ENCODE data around the gene TBC1D8. TPM values are rescaled to one million over a fixed set of nuclear protein-coding genes. Genes with fewer than 3 reads are reported as not detected.

The TBC1D8 gene
- total RNA-seq, 1 donor from 2014 or later = 3.9 TPM

DNA sequence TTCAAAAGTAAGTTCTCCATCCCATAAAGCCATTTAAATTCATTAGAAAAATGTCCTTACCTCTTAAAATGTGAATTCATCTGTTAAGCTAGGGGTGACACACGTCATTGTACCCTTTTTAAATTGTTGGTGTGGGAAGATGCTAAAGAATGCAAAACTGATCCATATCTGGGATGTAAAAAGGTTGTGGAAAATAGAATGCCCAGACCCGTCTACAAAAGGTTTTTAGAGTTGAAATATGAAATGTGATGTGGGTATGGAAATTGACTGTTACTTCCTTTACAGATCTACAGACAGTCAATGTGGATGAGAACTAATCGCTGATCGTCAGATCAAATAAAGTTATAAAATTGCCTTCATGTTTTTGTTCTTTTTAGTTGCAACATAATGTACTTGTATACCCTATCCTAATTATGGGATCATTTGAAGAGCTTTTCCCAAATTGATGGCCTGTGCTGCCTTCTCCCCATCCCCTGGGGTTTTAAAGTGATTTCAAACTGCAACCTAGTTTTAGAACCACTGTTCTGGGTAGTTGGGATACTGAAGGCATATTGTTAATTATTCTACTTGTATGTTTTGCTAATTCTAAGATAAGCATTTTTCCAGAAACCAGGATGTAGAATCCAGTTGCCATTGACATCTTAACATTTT is 145.0 kb downstream of the TBC1D8 start:
- H3K27ac ChIP-seq = no peak overlapping the region
- peaks cover 4% of the 10 kb centered on the region for H3K27me3 Mint-ChIP-seq (ENCODE audit: insufficient read depth, low read depth)
- no peak for DNase-seq (ENCODE audit: low spot score)
- H3K4me3 ChIP-seq = no peak overlapping the region
- H3K4me3 Mint-ChIP-seq = no peak overlapping the region
- peaks cover 52% of the 10 kb centered on the region for H3K79me2 ChIP-seq (ENCODE audit: low read depth)
- TF ChIP-seq EZH2phosphoT487 (IDR thresholded peaks at IDR 0.05) = no peak
- no peak overlapping the region for H2AFZ ChIP-seq (replicated peaks)
- peaks cover 52% of the 10 kb centered on the region for H3K36me3 Mint-ChIP-seq
- peaks cover 38% of the 10 kb centered on the region for H3K36me3 ChIP-seq
- peaks cover 85% of the 10 kb centered on the region for H3F3A ChIP-seq (ENCODE audit: low read depth)
- peaks cover 11% of the 10 kb centered on the region for H3K4me1 ChIP-seq
- H3K4me1 Mint-ChIP-seq = peaks cover 28% of the 10 kb centered on the region
- no peak overlapping the region for H3K9ac ChIP-seq
- no peaks in the 10 kb centered on the region for H3K9me3 ChIP-seq (ENCODE audit: low read depth)
- peaks cover 6% of the 10 kb centered on the region for H3K9me3 Mint-ChIP-seq
- H3K27ac Mint-ChIP-seq = no peak overlapping the region
- H3K27me3 ChIP-seq = peaks cover 5% of the 10 kb centered on the region
- H3K4me2 ChIP-seq = no peak overlapping the region
- peaks cover 58% of the 10 kb centered on the region for H4K20me1 ChIP-seq (ENCODE audit: low read depth)

DNA sequence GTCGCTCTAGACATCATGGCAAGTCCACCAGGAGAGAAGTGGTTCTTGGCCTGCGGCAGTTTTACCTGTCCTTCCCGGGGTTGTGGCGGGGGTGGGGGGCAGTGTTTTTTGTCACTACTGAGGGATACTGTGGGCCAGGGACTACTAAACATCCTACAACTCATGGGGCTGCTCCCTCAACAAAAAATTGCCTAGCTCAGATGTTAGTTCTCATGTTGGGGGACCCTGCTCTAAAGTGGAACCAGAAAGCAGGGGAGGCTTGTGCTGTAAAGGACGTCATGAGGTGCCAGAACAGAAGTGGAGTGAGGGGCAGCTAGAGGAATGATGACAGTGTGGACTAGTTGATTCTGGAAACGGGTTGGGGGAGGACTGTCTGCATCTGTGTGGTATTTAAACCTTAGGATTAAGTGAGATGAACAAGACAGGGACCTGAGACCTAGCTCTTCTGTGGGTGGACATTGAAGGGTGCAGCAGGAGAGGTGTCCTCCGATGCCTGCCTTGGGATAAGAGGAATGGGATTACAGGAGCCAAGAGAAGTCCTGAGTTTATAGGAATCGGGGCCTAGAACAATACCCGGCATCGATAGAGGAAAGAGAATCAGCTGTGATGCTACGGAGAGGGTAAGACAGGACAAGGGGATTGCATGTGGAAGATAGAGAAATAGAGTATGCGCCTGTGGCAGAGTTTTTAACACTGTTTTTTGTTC is 146.4 kb downstream of the TBC1D8 start:
- H3K36me3 ChIP-seq = peaks cover 38% of the 10 kb centered on the region
- no peak overlapping the region for H2AFZ ChIP-seq (replicated peaks)
- H4K20me1 ChIP-seq (ENCODE audit: low read depth) = peaks cover 48% of the 10 kb centered on the region
- H3K4me2 ChIP-seq = no peak overlapping the region
- peaks cover 11% of the 10 kb centered on the region for H3K4me1 ChIP-seq
- H3K27me3 Mint-ChIP-seq (ENCODE audit: insufficient read depth, low read depth) = peaks cover 4% of the 10 kb centered on the region
- peaks cover 28% of the 10 kb centered on the region for H3K4me1 Mint-ChIP-seq
- H3K79me2 ChIP-seq (ENCODE audit: low read depth) = peaks cover 52% of the 10 kb centered on the region
- H3K4me3 ChIP-seq = no peak overlapping the region
- no peak overlapping the region for H3K9ac ChIP-seq
- peaks cover 6% of the 10 kb centered on the region for H3K9me3 Mint-ChIP-seq
- no peak overlapping the region for H3K27ac Mint-ChIP-seq
- H3K9me3 ChIP-seq (ENCODE audit: low read depth) = no peaks in the 10 kb centered on the region
- H3K36me3 Mint-ChIP-seq = peaks cover 52% of the 10 kb centered on the region
- H3K27ac ChIP-seq = no peak overlapping the region
- no peak for DNase-seq (ENCODE audit: low spot score)
- peak overlapping the region; percentile 16 for H3K4me3 Mint-ChIP-seq
- TF ChIP-seq, protein P1, sequence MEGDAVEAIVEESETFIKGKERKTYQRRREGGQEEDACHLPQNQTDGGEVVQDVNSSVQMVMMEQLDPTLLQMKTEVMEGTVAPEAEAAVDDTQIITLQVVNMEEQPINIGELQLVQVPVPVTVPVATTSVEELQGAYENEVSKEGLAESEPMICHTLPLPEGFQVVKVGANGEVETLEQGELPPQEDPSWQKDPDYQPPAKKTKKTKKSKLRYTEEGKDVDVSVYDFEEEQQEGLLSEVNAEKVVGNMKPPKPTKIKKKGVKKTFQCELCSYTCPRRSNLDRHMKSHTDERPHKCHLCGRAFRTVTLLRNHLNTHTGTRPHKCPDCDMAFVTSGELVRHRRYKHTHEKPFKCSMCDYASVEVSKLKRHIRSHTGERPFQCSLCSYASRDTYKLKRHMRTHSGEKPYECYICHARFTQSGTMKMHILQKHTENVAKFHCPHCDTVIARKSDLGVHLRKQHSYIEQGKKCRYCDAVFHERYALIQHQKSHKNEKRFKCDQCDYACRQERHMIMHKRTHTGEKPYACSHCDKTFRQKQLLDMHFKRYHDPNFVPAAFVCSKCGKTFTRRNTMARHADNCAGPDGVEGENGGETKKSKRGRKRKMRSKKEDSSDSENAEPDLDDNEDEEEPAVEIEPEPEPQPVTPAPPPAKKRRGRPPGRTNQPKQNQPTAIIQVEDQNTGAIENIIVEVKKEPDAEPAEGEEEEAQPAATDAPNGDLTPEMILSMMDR (IDR thresholded peaks at IDR 0.05) = no peak
- TF ChIP-seq EZH2phosphoT487 (IDR thresholded peaks at IDR 0.05) = no peak
- H3F3A ChIP-seq (ENCODE audit: low read depth) = peaks cover 71% of the 10 kb centered on the region
- H3K27me3 ChIP-seq = peaks cover 8% of the 10 kb centered on the region

DNA sequence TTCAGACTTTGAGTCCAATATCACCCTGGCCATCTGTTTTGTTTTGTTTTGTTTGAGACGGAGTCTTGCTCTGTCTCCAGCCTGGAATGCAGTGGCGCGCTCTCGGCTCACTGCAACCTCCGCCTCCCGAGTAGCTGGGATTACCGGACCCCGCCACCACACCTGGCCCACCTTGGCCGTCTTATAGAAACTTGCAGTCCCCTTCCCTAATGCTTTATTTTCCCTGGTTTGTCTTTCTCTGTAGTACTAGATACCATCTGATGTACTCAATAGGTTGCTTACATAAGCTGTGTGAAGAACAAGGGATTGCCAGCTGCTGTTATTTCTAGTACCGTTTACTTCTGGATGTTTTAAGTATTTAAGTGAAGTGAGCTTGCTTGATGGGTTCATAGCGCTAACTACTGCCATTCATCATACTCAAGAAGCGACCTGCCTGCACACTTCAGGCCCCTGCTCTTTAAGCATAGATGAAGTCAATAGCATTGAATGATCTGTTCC is 147.9 kb downstream of the TBC1D8 start:
- TF ChIP-seq EZH2 (IDR thresholded peaks at IDR 0.05) (no peak), EZH2phosphoT487 (IDR thresholded peaks at IDR 0.05) (no peak)
- TF ChIP-seq, protein P1 (IDR thresholded peaks at IDR 0.05) = no peak
- Histone ChIP-seq H3K4me3 (peak overlapping the region; percentile 81), H2AFZ (replicated peaks) (no peak overlapping the region), H4K20me1 (ENCODE audit: low read depth) (peaks cover 48% of the 10 kb centered on the region), H3K27me3 (peaks cover 8% of the 10 kb centered on the region), H3K9ac (peak overlapping the region; percentile 95), H3K27ac (no peak overlapping the region), H3K4me2 (peak overlapping the region; percentile 91), H3K79me2 (ENCODE audit: low read depth) (peaks cover 52% of the 10 kb centered on the region), H3K9me3 (ENCODE audit: low read depth) (no peaks in the 10 kb centered on the region), H3F3A (ENCODE audit: low read depth) (peaks cover 57% of the 10 kb centered on the region), H3K4me1 (peaks cover 11% of the 10 kb centered on the region), H3K36me3 (peaks cover 38% of the 10 kb centered on the region)
- peak; percentile 42 for DNase-seq (ENCODE audit: low spot score)
- Mint-ChIP-seq H3K27ac (peak overlapping the region; percentile 68), H3K4me1 (peaks cover 28% of the 10 kb centered on the region), H3K4me3 (peak overlapping the region; percentile 96), H3K36me3 (peaks cover 45% of the 10 kb centered on the region), H3K9me3 (peaks cover 6% of the 10 kb centered on the region), H3K27me3 (ENCODE audit: insufficient read depth, low read depth) (peaks cover 4% of the 10 kb centered on the region)

Data from neural progenitor cell (in vitro differentiated cells).